ENCODE measurements around the gene SLC25A6. TPM values are rescaled to one million over a fixed set of nuclear protein-coding genes. Genes with fewer than 3 reads are reported as not detected.

The SLC25A6 gene
- total and polyA plus RNA-seq, 2 donors (not counting 3 experiments of a cell fraction or from before 2014, with no cell fraction given) = 410 to 1,153 TPM

DNA sequence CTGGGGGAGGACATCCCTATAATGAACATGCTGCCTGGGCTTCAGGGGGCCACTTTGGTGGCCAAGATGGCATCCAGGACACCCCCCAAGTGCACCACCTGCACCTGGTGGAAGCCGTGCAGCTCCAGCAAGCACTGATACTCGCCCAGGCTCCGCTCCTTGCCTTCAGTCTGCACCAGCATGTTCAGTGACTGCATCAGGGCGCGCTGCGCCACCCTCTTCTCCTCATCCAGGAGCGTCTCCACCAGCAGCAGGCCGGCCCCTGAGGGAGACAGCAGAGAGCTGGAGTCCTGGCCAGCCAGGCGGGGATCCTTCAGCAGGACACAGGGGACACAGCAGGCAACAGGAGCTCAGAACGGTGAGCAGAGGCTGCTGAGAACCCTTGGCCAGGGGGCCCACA, 11.3 kb upstream of the SLC25A6 start:
- H3K79me2 ChIP-seq (ENCODE audit: control insufficient read depth, insufficient read depth, low read length) = no peaks in the 10 kb centered on the region
- BruUV-seq (replicated peaks) = no TSS peak
- TF ChIP-seq MYC (IDR thresholded peaks at IDR 0.05; ENCODE audit: low read depth, low read length) (no peak), JUN (IDR thresholded peaks at IDR 0.05; ENCODE audit: borderline replicate concordance, insufficient read depth, insufficient read length, low read depth) (no peak), GATA2 (IDR thresholded peaks at IDR 0.05; ENCODE audit: insufficient read depth, insufficient read length, low read depth, low read length) (no peak), POLR2AphosphoS5 (IDR thresholded peaks at IDR 0.05; ENCODE audit: insufficient read depth, low read depth, low read length) (no peak), FOS (IDR thresholded peaks at IDR 0.05; ENCODE audit: borderline replicate concordance, insufficient read depth, low read length) (no peak), POLR2A (IDR thresholded peaks at IDR 0.05; ENCODE audit: low read depth, low read length) (no peak), CTCF (IDR thresholded peaks at IDR 0.05; ENCODE audit: extremely low read depth in 1 of 2, insufficient read depth in 1 of 2, low read depth in 1 of 2, low read length in 2 of 2) (no peak)
- TF ChIP-seq, protein P1, sequence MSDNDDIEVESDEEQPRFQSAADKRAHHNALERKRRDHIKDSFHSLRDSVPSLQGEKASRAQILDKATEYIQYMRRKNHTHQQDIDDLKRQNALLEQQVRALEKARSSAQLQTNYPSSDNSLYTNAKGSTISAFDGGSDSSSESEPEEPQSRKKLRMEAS (IDR thresholded peaks at IDR 0.05; ENCODE audit: insufficient read depth, insufficient read length) = no peak
- no peaks in the 10 kb centered on the region for H3K27me3 ChIP-seq (ENCODE audit: control insufficient read depth in 2 of 2, insufficient read depth in 2 of 2, low read length in 2 of 2)
- ChIA-PET CTCF (no interaction called here), POLR2A (no interaction called here)
- H3K9ac ChIP-seq (replicated peaks; ENCODE audit: extremely low read depth, insufficient read depth, low read length) = no peak overlapping the region
- no peak for FAIRE-seq
- dilution Hi-C loops (cut with MboI; ENCODE audit: extremely low pct_ligation_motif_present, low sequenced_read_pairs) (no loop called here), intact Hi-C loops (cut with micrococcal nuclease) (no loop called here)
- H3K27ac ChIP-seq (ENCODE audit: insufficient read depth, low read depth, low read length) = no peak overlapping the region
- no peaks in the 10 kb centered on the region for H4K20me1 ChIP-seq (replicated peaks; ENCODE audit: control insufficient read depth, extremely low read depth, insufficient read depth, low read length)
- H3K4me3 ChIP-seq (replicated peaks in 1 of 3; ENCODE audit: insufficient read depth in 1 of 3, low read depth in 1 of 3, low read length in 3 of 3) = no peak overlapping the region
- no peaks in the 10 kb centered on the region for H3K9me1 ChIP-seq (replicated peaks; ENCODE audit: control insufficient read depth, extremely low read depth, insufficient read depth, low read length)
- H3K36me3 ChIP-seq (ENCODE audit: control insufficient read depth in 2 of 2, extremely low read depth in 1 of 2, insufficient read depth in 2 of 2, low read length in 2 of 2) = peaks cover 2 to 18% of the 10 kb centered on the region in 2 experiments
- H3K4me2 ChIP-seq (ENCODE audit: insufficient read depth, low read length) = no peak overlapping the region
- H3K4me1 ChIP-seq (ENCODE audit: control insufficient read depth, extremely low read depth, insufficient read depth, low read length) = no peaks in the 10 kb centered on the region
- no peaks in the 10 kb centered on the region for H3K9me3 ChIP-seq (replicated peaks; ENCODE audit: control insufficient read depth, insufficient read depth, low read length)
- DNase-seq (ENCODE audit: low read depth, low spot score) = no peak
- H2AFZ ChIP-seq (ENCODE audit: low read depth, low read length) = no peak overlapping the region

All from endothelial cell of umbilical vein (primary cell).